Fibroblast of pulmonary artery (primary cell): ENCODE measurements around the gene RGS6.

ENCODE experiments used
- DNase-seq: peaks from one replicate; pipeline ENCODE4 v3.0.0-alpha.2; 2010; ENCODE audit warnings: low read depth
- H3K4me3 ChIP-seq: replicated peaks from 2 replicates; pipeline ENCODE4 v1.5.1; 2011; ENCODE audit warnings: low read depth, mild to moderate bottlenecking, control low read depth, low read length, moderate library complexity
- CTCF ChIP-seq: IDR thresholded peaks from 2 replicates; pipeline ENCODE4 v1.5.1; 2011; ENCODE audit warnings: mild to moderate bottlenecking, control low read depth, low read length, inconsistent platforms; ENCODE audit errors: missing control alignments

RGS6 gene

GRCh38 chr14:72555609-72556000 lies 623.4 kb downstream of the RGS6 start:
- TF ChIP-seq CTCF, result no peak
- no peak for DNase-seq
- H3K4me3 ChIP-seq, result no peak overlapping the region

DNA sequence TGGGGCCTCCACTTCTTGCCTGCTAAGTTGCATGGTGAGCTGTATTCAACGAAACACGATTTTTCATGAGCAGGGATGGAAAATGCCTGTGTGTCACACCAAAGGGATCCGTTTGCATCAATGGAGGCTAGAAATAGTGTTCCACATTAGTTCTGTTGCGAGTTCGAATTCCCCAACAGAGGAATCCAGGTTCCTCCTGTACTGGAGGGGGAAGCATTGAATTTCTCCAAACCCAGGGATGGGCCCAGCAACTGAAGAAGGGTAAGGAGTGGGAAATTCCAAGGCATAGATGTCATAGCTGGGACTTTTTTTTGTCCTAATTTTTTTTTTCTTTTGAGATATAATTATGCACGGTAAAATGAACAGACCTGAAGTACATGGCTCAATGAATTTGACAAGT lies 625.4 kb downstream of the RGS6 start:
- no peak overlapping the region for H3K4me3 ChIP-seq
- no peak for DNase-seq
- TF ChIP-seq CTCF, result no peak

GRCh38 chr14:72558721-72559120 lies 626.5 kb downstream of the RGS6 start:
- DNase-seq, result peak; percentile 51
- TF ChIP-seq CTCF, result no peak
- H3K4me3 ChIP-seq, result no peak overlapping the region

DNA sequence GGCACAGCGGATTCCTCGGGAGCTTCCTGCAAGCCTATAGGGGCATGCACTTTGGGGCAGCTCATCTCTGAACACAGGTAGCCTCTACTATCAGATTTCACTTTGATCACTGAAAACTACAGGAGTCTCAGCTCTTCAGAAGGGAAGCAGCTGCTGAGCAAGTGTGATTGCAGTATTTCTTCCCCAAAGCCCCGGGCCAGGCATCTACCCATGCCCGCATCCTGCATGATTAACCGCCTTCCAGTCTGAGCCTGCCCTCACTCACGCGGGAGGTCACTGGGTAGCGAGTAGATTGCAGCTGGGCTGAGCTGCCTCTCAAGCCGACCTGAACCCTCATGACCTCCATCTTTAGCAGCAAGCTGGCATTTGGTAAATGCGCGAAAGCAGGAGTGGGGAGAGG lies 627.0 kb downstream of the RGS6 start:
- no peak overlapping the region for H3K4me3 ChIP-seq
- no peak for TF ChIP-seq CTCF

DNA sequence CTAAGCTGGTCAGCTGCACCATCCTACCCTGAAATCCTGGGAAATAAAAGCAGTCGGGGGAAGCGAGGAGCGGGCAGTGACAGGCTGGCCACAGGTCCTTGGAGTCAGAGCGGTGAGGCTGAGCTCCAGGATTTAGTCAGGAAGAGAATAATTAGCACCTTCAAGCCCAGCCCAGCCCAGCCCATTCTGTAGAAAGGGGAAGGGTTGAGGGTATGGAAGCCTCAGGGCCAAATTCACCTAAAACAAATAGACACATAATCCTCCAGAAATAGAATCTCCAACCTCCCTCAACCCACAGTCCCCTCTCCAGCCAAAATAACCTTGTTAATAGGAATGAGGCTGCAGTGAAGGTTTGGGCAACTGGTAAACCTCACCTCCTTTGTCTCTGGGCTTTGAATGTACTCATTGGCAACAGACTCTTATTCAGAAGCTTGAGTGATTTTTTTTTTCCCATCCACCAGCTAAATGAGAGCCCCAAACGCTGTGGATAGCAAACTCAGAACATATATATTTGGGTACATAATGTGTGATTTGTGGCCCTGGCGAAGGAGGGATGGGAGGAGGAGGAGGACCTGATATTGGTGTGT lies 627.5 kb downstream of the RGS6 start:
- no peak for DNase-seq
- TF ChIP-seq CTCF, result no peak

More for the DNA sequence above, 627.0 kb downstream of the RGS6 start:
- no peak for DNase-seq

GRCh38 chr14:72560331-72560730 lies 628.1 kb downstream of the RGS6 start:
- H3K4me3 ChIP-seq, result no peak overlapping the region
- no peak for TF ChIP-seq CTCF
- no peak for DNase-seq

More for the DNA sequence above, 627.5 kb downstream of the RGS6 start:
- no peak overlapping the region for H3K4me3 ChIP-seq

DNA sequence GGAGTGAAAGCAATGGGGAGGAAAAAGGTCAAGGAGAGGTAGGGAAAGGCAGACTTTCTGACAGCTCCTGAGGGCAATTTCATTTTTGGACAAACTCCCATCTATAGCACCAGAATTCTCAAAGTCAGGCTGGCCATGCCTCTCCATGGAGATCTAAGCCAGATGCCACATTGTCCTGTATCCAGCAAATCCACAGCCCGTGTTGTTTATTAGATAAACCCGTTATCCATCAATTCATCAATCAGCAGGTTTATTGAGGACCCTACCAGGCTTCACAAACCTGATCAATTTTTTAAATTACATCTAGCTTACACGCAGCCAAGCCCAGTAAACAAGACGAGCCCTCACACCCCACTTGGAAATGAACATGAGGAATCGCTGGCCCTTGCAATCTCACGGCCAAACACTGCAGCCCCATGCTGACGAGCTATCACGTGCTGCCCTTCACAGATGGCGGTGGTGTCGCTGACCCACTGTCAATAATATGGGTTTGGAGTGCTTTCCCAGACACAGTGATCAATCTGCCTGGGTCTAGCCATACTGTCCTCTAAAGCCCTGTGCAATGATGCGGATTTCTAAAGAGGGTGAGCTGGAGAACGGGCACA lies 628.8 kb downstream of the RGS6 start:
- no peak for TF ChIP-seq CTCF
- H3K4me3 ChIP-seq, result no peak overlapping the region
- DNase-seq, result no peak
